WTC11 (cell line): ENCODE measurements around the gene ZNF555. TPM values are rescaled to one million over a fixed set of nuclear protein-coding genes. Genes with fewer than 3 reads are reported as not detected.

ENCODE experiments used
- ATAC-seq: fragments of 200-7000 bp; cut with Tn5 transposase; 2 replicates; pipeline ENCODE4 v1.10.0; 2021; ENCODE audit warnings: mild to moderate bottlenecking, moderate library complexity
- CTCF ChIA-PET: fragments of 300-600 bp; sonication (Branson Sonifier 250); formaldehyde crosslinking; loops from one replicate; lab custom pipeline; 2021; ENCODE audit warnings: antibody characterized with exemption; lab: Charles Lee
- POLR2A ChIA-PET: fragments of 350-600 bp; sonication (Branson Sonifier 250); formaldehyde crosslinking; loops from one replicate; lab custom pipeline; 2021; ENCODE audit warnings: antibody characterized with exemption; lab: Charles Lee
- DNase-seq: peaks from one replicate; pipeline ENCODE4 v3.0.0; 2021; ENCODE audit warnings: low spot score
- H3K27ac Mint-ChIP-seq: 2 replicates; pipeline ENCODE4 v1.8.0; 2021; ENCODE audit warnings: mixed read lengths
- H3K27me3 Mint-ChIP-seq: 2 replicates; pipeline ENCODE4 v1.8.0; 2021; ENCODE audit warnings: low read depth, mild to moderate bottlenecking, moderate library complexity, mixed read lengths
- H3K36me3 Mint-ChIP-seq: 2 replicates; pipeline ENCODE4 v1.8.0; 2021; ENCODE audit warnings: mixed read lengths
- H3K4me1 Mint-ChIP-seq: 2 replicates; pipeline ENCODE4 v1.8.0; 2022; ENCODE audit warnings: mixed read lengths
- H3K4me3 Mint-ChIP-seq: 2 replicates; pipeline ENCODE4 v1.8.0; 2021; ENCODE audit warnings: mild to moderate bottlenecking, moderate library complexity, mixed read lengths
- H3K9me3 Mint-ChIP-seq: 2 replicates; pipeline ENCODE4 v1.8.0; 2021; ENCODE audit warnings: mixed read lengths
- ATF1 ChIP-seq: sonication (generic); formaldehyde crosslinking; IDR thresholded peaks from 2 replicates; pipeline ENCODE4 v1.8.1; 2023; ENCODE audit warnings: mild to moderate bottlenecking, moderate library complexity, missing genetic modification reagents
- EMX1 ChIP-seq: fragments of 250-450 bp; sonication (Bioruptor Pico); IDR thresholded peaks from 2 replicates; pipeline ENCODE4 v1.8.0; 2021; ENCODE audit warnings: mild to moderate bottlenecking
- FOXJ3 ChIP-seq: sonication (generic); formaldehyde crosslinking; IDR thresholded peaks from 2 replicates; pipeline ENCODE4 v1.9.0; 2021; ENCODE audit warnings: missing genetic modification reagents, mild to moderate bottlenecking, borderline replicate concordance
- FOXP4 ChIP-seq: sonication (generic); formaldehyde crosslinking; IDR thresholded peaks from 2 replicates; pipeline ENCODE4 v1.8.0; 2022; ENCODE audit warnings: mild to moderate bottlenecking, missing genetic modification reagents
- GABPB1 ChIP-seq: sonication (generic); formaldehyde crosslinking; IDR thresholded peaks from 2 replicates; pipeline ENCODE4 v1.8.1; 2023; ENCODE audit warnings: mild to moderate bottlenecking, missing genetic modification reagents
- GRHL2 ChIP-seq: fragments of 250-450 bp; sonication (Bioruptor Pico); IDR thresholded peaks from 2 replicates; pipeline ENCODE4 v1.8.0; 2022; ENCODE audit warnings: mild to moderate bottlenecking, moderate library complexity; ENCODE audit not compliant: insufficient replicate concordance, severe bottlenecking
- IRF2 ChIP-seq: sonication (generic); formaldehyde crosslinking; IDR thresholded peaks from 2 replicates; pipeline ENCODE4 v1.8.0; 2022; ENCODE audit warnings: low read depth, missing genetic modification reagents, borderline replicate concordance
- NFATC4 ChIP-seq: fragments of 250-450 bp; sonication (Bioruptor Pico); IDR thresholded peaks from 2 replicates; pipeline ENCODE4 v1.9.0; 2021; ENCODE audit warnings: mild to moderate bottlenecking
- NR1H2 ChIP-seq: sonication (generic); formaldehyde crosslinking; IDR thresholded peaks from 2 replicates; pipeline ENCODE4 v1.9.0; 2021; ENCODE audit warnings: mild to moderate bottlenecking, moderate library complexity, missing genetic modification reagents
- PRDM15 ChIP-seq: sonication (generic); formaldehyde crosslinking; IDR thresholded peaks from 2 replicates; pipeline ENCODE4 v1.8.0; 2022; ENCODE audit warnings: missing genetic modification reagents
- RELA ChIP-seq: sonication (generic); formaldehyde crosslinking; IDR thresholded peaks from 2 replicates; pipeline ENCODE4 v1.8.1; 2022; ENCODE audit warnings: missing genetic modification reagents, mild to moderate bottlenecking, borderline replicate concordance
- TCF7 ChIP-seq: sonication (generic); formaldehyde crosslinking; IDR thresholded peaks from 2 replicates; pipeline ENCODE4 v1.8.0; 2022; ENCODE audit warnings: mild to moderate bottlenecking, low read depth, missing genetic modification reagents, moderate library complexity
- ZNF219 ChIP-seq: sonication (generic); formaldehyde crosslinking; IDR thresholded peaks from 2 replicates; pipeline ENCODE4 v1.8.0; 2023; ENCODE audit warnings: missing genetic modification reagents, mild to moderate bottlenecking, borderline replicate concordance
- ZSCAN18 ChIP-seq: fragments of 250-450 bp; sonication (Bioruptor Pico); IDR thresholded peaks from 2 replicates; pipeline ENCODE4 v2.1.2; 2022; ENCODE audit warnings: mild to moderate bottlenecking, moderate library complexity
- total RNA-seq: library from RNA; stranded (reverse); gene quantifications from 3 replicates; pipeline ENCODE4 v1.2.3, GENCODE V29; 2021
- TF ChIP-seq, protein P1 (sequence below): fragments of 250-450 bp; sonication (Bioruptor Pico); conservative IDR thresholded peaks from 2 replicates; pipeline ENCODE4 v1.9.0; 2021; ENCODE audit warnings: mild to moderate bottlenecking
- TF ChIP-seq, protein P2 (sequence below): sonication (generic); formaldehyde crosslinking; IDR thresholded peaks from 2 replicates; pipeline ENCODE4 v1.8.1; 2023; ENCODE audit warnings: mild to moderate bottlenecking, moderate library complexity, missing genetic modification reagents
- TF ChIP-seq, protein P3 (sequence below): fragments of 250-450 bp; sonication (Bioruptor Pico); IDR thresholded peaks from 2 replicates; pipeline ENCODE4 v1.9.0; 2021; ENCODE audit warnings: mild to moderate bottlenecking
- TF ChIP-seq, protein P4 (sequence below): sonication (generic); formaldehyde crosslinking; IDR thresholded peaks from 2 replicates; pipeline ENCODE4 v1.8.1; 2022; ENCODE audit warnings: low read depth, mild to moderate bottlenecking, moderate library complexity, missing genetic modification reagents, borderline replicate concordance

ZNF555 gene
- total RNA-seq, 1 experiment from 2014 or later: 6.6 TPM

GRCh38 chr19:2834294-2834871 is 6.9 kb upstream of the ZNF555 start (continued):
- TF ChIP-seq PRDM15: no peak
- no peak for TF ChIP-seq IRF2 (CRISPR knock-in tag)
- TF ChIP-seq, all 79 proteins: peak for 0

DNA sequence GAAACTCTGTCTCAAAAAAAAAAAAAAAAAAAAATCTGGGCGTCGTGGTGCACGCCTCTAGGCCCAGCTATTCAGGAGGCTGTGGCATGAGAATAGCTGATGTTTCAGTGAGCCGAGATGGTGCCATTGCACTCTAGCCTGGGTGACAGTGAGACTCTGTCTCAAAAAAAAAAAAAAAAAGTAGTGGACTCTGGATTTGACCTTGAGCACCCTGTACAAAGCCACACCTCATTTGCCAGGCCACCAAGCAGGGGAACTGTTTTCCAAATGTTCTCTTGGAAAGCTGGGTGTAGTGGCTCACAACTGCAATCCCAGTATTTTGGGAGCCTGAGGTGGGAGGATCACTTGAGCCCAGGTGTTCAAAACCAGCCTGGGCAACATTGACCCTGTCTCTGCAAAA is 3.8 kb upstream of the ZNF555 start:
- DNase-seq (no peak), ATAC-seq (no peak)
- peaks cover 4% of the 10 kb centered on the region for H3K4me1 Mint-ChIP-seq
- H3K4me3 Mint-ChIP-seq: no peak overlapping the region
- POLR2A ChIA-PET: no interaction called here
- CTCF ChIA-PET: interaction anchor here (1.9 kb wide), 1 partner anchor 50 kb away, joined by 4 read pairs; no protein-coding TSS in a partner anchor
- H3K36me3 Mint-ChIP-seq: peaks cover 46% of the 10 kb centered on the region
- peaks cover 45% of the 10 kb centered on the region for H3K9me3 Mint-ChIP-seq
- peaks cover 14% of the 10 kb centered on the region for H3K27me3 Mint-ChIP-seq
- no peak overlapping the region for H3K27ac Mint-ChIP-seq
- TF ChIP-seq NR1H2 (no peak), ZNF219 (CRISPR knock-in tag) (no peak), ZSCAN18 (CRISPR knock-in tag) (no peak), NFATC4 (CRISPR knock-in tag) (no peak), TCF7 (CRISPR knock-in tag) (no peak), GABPB1 (no peak; the same call in 1 of the 2 replicates), FOXJ3 (CRISPR knock-in tag) (no peak), FOXP4 (CRISPR knock-in tag) (no peak), RELA (CRISPR knock-in tag) (no peak), IRF2 (CRISPR knock-in tag) (no peak), EMX1 (CRISPR knock-in tag) (no peak), GRHL2 (no peak), ATF1 (CRISPR knock-in tag) (no peak)
- TF ChIP-seq, protein P1, sequence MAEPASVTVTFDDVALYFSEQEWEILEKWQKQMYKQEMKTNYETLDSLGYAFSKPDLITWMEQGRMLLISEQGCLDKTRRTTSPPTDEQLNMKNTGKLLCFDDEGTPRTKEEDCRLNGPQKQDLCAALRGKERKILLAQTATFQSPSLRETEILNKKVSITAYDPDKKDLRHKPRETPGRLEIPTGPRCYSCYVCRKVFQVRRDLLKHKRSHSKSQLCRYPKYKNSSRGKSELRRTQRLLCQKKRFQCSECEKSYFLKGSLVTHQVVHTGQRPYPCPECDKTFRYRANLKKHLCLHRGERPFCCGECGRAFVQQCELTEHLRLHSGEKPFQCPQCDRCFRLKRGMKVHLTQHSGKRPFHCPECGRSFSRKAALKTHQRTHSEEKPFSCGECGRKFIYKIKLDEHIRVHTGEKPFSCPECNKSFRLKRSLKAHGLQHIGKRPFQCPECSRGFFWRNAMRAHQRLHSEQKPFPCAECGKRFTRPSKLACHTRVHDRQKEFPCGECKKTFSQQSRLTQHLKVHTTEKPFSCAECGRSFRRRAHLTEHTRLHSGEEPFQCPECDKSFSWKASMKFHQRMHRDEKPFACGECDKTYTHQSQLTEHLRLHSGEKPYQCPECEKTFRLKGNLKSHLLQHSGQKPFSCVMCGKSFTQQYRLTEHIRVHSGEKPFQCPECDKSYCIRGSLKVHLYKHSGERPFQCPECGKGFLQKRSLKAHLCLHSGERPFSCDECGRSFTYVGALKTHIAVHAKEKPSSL (CRISPR knock-in tag): no peak
- TF ChIP-seq, protein P2, sequence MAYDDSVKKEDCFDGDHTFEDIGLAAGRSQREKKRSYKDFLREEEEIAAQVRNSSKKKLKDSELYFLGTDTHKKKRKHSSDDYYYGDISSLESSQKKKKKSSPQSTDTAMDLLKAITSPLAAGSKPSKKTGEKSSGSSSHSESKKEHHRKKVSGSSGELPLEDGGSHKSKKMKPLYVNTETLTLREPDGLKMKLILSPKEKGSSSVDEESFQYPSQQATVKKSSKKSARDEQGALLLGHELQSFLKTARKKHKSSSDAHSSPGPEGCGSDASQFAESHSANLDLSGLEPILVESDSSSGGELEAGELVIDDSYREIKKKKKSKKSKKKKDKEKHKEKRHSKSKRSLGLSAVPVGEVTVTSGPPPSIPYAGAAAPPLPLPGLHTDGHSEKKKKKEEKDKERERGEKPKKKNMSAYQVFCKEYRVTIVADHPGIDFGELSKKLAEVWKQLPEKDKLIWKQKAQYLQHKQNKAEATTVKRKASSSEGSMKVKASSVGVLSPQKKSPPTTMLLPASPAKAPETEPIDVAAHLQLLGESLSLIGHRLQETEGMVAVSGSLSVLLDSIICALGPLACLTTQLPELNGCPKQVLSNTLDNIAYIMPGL: no peak
- TF ChIP-seq, protein P3, sequence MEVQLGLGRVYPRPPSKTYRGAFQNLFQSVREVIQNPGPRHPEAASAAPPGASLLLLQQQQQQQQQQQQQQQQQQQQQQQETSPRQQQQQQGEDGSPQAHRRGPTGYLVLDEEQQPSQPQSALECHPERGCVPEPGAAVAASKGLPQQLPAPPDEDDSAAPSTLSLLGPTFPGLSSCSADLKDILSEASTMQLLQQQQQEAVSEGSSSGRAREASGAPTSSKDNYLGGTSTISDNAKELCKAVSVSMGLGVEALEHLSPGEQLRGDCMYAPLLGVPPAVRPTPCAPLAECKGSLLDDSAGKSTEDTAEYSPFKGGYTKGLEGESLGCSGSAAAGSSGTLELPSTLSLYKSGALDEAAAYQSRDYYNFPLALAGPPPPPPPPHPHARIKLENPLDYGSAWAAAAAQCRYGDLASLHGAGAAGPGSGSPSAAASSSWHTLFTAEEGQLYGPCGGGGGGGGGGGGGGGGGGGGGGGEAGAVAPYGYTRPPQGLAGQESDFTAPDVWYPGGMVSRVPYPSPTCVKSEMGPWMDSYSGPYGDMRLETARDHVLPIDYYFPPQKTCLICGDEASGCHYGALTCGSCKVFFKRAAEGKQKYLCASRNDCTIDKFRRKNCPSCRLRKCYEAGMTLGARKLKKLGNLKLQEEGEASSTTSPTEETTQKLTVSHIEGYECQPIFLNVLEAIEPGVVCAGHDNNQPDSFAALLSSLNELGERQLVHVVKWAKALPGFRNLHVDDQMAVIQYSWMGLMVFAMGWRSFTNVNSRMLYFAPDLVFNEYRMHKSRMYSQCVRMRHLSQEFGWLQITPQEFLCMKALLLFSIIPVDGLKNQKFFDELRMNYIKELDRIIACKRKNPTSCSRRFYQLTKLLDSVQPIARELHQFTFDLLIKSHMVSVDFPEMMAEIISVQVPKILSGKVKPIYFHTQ (CRISPR knock-in tag): no peak
- TF ChIP-seq, protein P4, sequence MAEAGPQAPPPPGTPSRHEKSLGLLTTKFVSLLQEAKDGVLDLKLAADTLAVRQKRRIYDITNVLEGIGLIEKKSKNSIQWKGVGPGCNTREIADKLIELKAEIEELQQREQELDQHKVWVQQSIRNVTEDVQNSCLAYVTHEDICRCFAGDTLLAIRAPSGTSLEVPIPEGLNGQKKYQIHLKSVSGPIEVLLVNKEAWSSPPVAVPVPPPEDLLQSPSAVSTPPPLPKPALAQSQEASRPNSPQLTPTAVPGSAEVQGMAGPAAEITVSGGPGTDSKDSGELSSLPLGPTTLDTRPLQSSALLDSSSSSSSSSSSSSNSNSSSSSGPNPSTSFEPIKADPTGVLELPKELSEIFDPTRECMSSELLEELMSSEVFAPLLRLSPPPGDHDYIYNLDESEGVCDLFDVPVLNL (CRISPR knock-in tag): no peak
